ENCODE measurements around the gene CILP2. TPM values are rescaled to one million over a fixed set of nuclear protein-coding genes. Genes with fewer than 3 reads are reported as not detected.

The CILP2 gene
- total and polyA plus RNA-seq, 7 experiments from 2014 or later: 0.27 to 0.69 (median 0.49) TPM; not detected in 1

DNA sequence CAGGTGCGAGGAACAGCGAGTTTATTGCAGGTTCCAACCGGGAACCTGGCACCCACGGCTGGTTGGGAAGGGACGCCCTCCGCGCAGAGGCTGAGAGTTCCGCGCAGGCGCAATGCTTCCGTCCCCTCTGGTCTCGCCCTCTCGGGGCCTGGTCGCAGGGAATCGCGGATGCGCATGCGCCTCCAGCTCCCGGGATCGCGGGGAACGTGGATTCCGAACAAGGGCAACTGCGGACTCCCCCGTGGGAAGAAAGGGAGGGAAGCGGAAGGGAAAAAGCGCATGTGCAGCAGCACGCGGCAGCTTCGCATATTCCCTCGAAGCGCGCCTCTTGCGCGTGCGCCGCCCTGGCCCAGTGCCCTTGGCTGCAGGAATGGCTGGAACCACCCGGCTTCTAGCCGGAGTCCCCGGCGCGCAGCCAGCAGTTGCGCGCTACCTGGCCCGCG, 23.8 kb upstream of the CILP2 start:
- ATAC-seq (no peak), DNase-seq (no peak)
- Mint-ChIP-seq H3K27me3 (no peaks in the 10 kb centered on the region), H3K36me3 (peaks cover 0 to 14% (median 2%) of the 10 kb centered on the region in 5 donors), H3K27ac (peak overlapping the region in 2 of 9 donors; percentile 29 to 59), H3K9me3 (peaks cover 0 to 5% (median 0%) of the 10 kb centered on the region in 11 donors), H3K4me3 (peak overlapping the region in 9 of 10 donors; percentile 23 to 89 (median 59)), H3K4me1 (peaks cover 2 to 26% (median 13%) of the 10 kb centered on the region in 7 donors)
- H3K27ac ChIP-seq (ENCODE audit: low read depth, low read length): no peak overlapping the region
- ChIA-PET CTCF (no interaction called here), POLR2A (interaction anchor here (0.6 to 4.2 kb wide), 4 partner anchors 21 to 913 kb away, joined by 3 to 15 read pairs (median 4); partner anchors contain the start of gene GATAD2A)
- intact Hi-C loops (cut with micrococcal nuclease): no loop called here
- H3K4me3 ChIP-seq (ENCODE audit: low read length): no peak overlapping the region
- H3K4me1 ChIP-seq (ENCODE audit: control insufficient read depth in 2 of 2, insufficient read depth in 2 of 2, low read length in 2 of 2): peaks cover 9 to 14% of the 10 kb centered on the region in 2 donors
- no peaks in the 10 kb centered on the region for H3K9me3 ChIP-seq (ENCODE audit: control insufficient read depth in 2 of 3, low read length in 3 of 3)
- peaks cover 0 to 11% (median 0%) of the 10 kb centered on the region in 3 experiments for H3K36me3 ChIP-seq (ENCODE audit: control insufficient read depth in 2 of 3, insufficient read depth in 3 of 3, low read length in 3 of 3)
- H3K27me3 ChIP-seq (ENCODE audit: control insufficient read depth in 2 of 2, insufficient read depth in 2 of 2, low read length in 2 of 2): no peaks in the 10 kb centered on the region

DNA sequence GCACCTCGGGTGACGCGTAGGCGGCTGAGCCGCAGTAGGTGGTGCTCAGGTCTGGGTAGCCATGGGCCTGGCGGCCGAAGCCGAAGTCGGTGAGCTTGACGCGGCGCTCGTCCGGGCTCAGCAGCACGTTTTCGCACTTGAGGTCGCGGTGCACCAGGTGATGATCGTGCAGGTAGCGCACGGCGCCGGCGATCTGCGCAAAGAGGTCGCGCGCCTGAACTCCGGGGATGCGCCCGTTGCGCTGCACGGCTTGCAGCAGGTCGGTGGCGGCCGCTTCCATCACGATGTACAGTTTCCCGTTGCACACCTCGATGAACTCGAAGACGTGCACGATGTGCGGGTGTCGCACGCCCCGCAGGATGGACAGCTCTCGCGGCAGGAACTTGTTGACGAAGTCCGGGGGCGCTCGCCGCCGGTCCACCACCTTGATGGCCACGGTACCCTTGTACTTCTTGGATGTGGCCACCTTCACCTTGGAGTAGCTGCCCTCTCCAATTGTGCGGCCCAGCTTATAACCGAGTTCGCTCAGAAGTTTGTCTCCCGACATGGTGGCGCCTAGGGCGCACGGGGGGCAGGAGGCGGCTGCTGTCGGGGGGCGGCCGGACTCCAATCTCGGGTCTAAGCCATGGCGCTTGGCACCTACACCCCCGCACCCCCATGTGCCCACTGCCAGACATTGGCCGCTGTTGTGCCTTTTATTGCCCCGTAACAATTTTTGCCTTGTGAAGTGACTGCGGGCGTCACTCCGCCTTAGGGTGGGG, 23.0 kb upstream of the CILP2 start, which contains the start of gene TSSK6:
Gene TSSK6 (minus strand): TSS at position 668 of the 761 bp plus-strand sequence. CDS start 121 bp downstream, at position 547.
- ChIA-PET POLR2A (interaction anchor here (0.6 to 4.2 kb wide), 17 partner anchors 8 to 914 kb away, joined by 3 to 15 read pairs (median 5); partner anchors contain the start of genes ATP13A1, GATAD2A, LPAR2 and ZNF101), CTCF (interaction anchor here (0.6 kb wide), 1 partner anchor 275 kb away, joined by 3 read pairs; no protein-coding TSS in a partner anchor)
- Mint-ChIP-seq H3K4me3 (peak within 1 kb of the TSS; percentile 89 to 98 (median 95)), H3K27me3 (no peaks in the 10 kb centered on the region), H3K4me1 (peaks cover 11 to 33% (median 21%) of the 10 kb centered on the region in 7 donors), H3K36me3 (peaks cover 0 to 21% (median 3%) of the 10 kb centered on the region in 5 donors), H3K9me3 (peaks cover 0 to 5% (median 0%) of the 10 kb centered on the region in 11 donors), H3K27ac (peak within 1 kb of the TSS; percentile 89 to 98 (median 96))
- DNase-seq: no peak
- peak within 1 kb of the TSS; percentile 83 for H3K27ac ChIP-seq (ENCODE audit: low read depth, low read length)
- ATAC-seq: no peak
- H3K27me3 ChIP-seq (ENCODE audit: control insufficient read depth in 2 of 2, insufficient read depth in 2 of 2, low read length in 2 of 2): no peaks in the 10 kb centered on the region
- peaks cover 0 to 18% (median 0%) of the 10 kb centered on the region in 3 experiments for H3K36me3 ChIP-seq (ENCODE audit: control insufficient read depth in 2 of 3, insufficient read depth in 3 of 3, low read length in 3 of 3)
- intact Hi-C loops (cut with micrococcal nuclease): loop anchor here in 1 of 2 donors (5.0 kb wide), 2 partner anchors 217 to 1507 kb away; partner anchors contain the start of genes ZNF14 and ZNF430
- H3K9me3 ChIP-seq (ENCODE audit: control insufficient read depth in 2 of 3, low read length in 3 of 3): no peaks in the 10 kb centered on the region
- H3K4me3 ChIP-seq (ENCODE audit: low read length): peak within 1 kb of the TSS; percentile 96
- H3K4me1 ChIP-seq (ENCODE audit: control insufficient read depth in 2 of 2, insufficient read depth in 2 of 2, low read length in 2 of 2): peaks cover 13 to 14% of the 10 kb centered on the region in 2 donors

DNA sequence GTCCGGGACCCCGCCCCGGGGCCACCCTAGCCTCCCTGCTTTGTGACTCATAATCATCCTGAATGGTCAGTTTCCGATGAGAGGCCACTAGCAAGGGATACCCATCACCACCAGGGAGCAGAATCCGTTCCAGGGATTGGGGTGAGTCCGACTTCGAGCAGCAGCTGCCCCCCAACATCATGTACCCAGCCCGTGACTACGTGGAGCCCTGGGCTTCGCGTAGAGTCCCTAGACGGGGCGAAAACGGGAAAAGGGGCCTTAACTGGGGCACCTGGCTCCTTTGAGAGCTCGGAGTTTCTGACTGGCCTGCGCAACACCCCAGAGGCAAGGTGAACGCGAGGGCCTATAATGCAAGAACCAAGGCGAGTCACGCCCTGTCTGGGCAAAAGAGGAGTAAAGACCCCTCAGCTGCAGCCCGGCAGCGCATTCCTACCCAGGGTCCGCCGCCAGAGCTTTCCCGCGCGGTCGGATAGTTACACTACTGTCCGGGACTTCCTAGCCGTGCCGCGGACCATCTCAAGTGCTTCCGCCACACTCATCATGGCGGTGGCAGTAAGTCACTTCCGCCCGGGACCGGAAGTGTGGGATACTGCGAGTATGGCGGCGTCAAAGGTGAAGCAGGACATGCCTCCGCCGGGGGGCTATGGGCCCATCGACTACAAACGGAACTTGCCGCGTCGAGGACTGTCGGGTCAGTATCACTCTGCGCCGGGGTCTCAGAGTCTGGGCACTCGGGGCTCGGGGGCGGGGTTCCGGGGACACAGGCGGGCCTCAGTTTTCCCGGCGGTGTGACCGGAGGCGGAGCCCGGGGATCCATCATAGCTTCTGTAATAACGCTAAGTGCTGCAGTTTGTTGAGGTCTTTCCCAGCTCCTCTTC, 22.2 kb upstream of the CILP2 start, which contains the start of gene NDUFA13:
Gene NDUFA13 (plus strand): TSS at position 584 of the 878 bp plus-strand sequence. CDS start 14 bp downstream, at position 598.
- ATAC-seq (peak; percentile 96), DNase-seq (peak; percentile 88 to 98 (median 92))
- Histone ChIP-seq H3K36me3 (ENCODE audit: control insufficient read depth in 2 of 3, insufficient read depth in 3 of 3, low read length in 3 of 3) (peaks cover 0 to 25% (median 0%) of the 10 kb centered on the region in 3 experiments), H3K4me3 (ENCODE audit: low read length) (peak within 1 kb of the TSS; percentile 96), H3K27ac (ENCODE audit: low read depth, low read length) (peak within 1 kb of the TSS; percentile 83), H3K4me1 (ENCODE audit: control insufficient read depth in 2 of 2, insufficient read depth in 2 of 2, low read length in 2 of 2) (peaks cover 13 to 14% of the 10 kb centered on the region in 2 donors), H3K9me3 (ENCODE audit: control insufficient read depth in 2 of 3, low read length in 3 of 3) (no peaks in the 10 kb centered on the region), H3K27me3 (ENCODE audit: control insufficient read depth in 2 of 2, insufficient read depth in 2 of 2, low read length in 2 of 2) (no peaks in the 10 kb centered on the region)
- Mint-ChIP-seq H3K36me3 (peaks cover 0 to 25% (median 7%) of the 10 kb centered on the region in 5 donors), H3K9me3 (peaks cover 0 to 3% (median 0%) of the 10 kb centered on the region in 11 donors), H3K27ac (peak within 1 kb of the TSS; percentile 89 to 98 (median 96)), H3K4me3 (peak within 1 kb of the TSS; percentile 89 to 98 (median 95)), H3K4me1 (peaks cover 16 to 41% (median 26%) of the 10 kb centered on the region in 7 donors), H3K27me3 (no peaks in the 10 kb centered on the region)
- intact Hi-C loops (cut with micrococcal nuclease): loop anchor here (1.0 to 5.0 kb wide), 7 partner anchors 27 to 1506 kb away; partner anchors contain the start of genes BORCS8 (in 2 of the 2), MAU2 (in 2 of the 2), RFXANK (in 2 of the 2) and SUGP1 (in 2 of the 2)
- ChIA-PET POLR2A (interaction anchor here (0.6 to 4.2 kb wide), 19 partner anchors 8 to 503 kb away, joined by 3 to 15 read pairs (median 4); partner anchors contain the start of genes ATP13A1, GATAD2A, LPAR2 and ZNF101), CTCF (interaction anchor here (0.6 to 0.7 kb wide), 2 partner anchors 15 to 275 kb away, joined by 3 to 5 read pairs; no protein-coding TSS in a partner anchor)

DNA sequence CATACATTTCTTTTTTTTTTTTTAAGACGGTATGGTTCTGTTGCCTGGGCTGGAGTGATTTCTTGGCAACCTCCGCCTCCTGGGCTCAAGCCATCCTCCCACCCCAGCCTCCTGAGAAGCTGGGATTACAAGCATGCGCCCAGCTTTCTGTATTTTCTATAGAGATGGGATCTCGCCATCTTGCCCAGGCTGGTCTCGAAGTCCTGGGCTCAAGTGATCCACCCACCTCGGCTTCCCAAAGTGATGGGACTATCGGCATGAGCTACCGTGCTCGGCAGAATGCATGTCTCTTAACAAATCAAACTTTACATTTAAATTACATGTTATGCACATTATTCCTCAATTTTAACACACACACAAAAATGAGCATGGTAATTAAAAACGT, 20.8 kb upstream of the CILP2 start:
- CTCF ChIA-PET: interaction anchor here (1.1 kb wide), 1 partner anchor 15 kb away, joined by 3 read pairs; no protein-coding TSS in a partner anchor
- H3K4me3 ChIP-seq (ENCODE audit: low read length): no peak overlapping the region
- no peaks in the 10 kb centered on the region for H3K27me3 ChIP-seq (ENCODE audit: control insufficient read depth in 2 of 2, insufficient read depth in 2 of 2, low read length in 2 of 2)
- Mint-ChIP-seq H3K36me3 (peaks cover 0 to 27% (median 10%) of the 10 kb centered on the region in 5 donors), H3K27me3 (no peaks in the 10 kb centered on the region), H3K9me3 (peaks cover 0 to 2% (median 0%) of the 10 kb centered on the region in 11 donors), H3K27ac (peak overlapping the region in 4 of 9 donors; percentile 89 to 97 (median 96)), H3K4me1 (peaks cover 18 to 45% (median 29%) of the 10 kb centered on the region in 7 donors), H3K4me3 (peak overlapping the region; percentile 89 to 98 (median 95))
- H3K9me3 ChIP-seq (ENCODE audit: control insufficient read depth in 2 of 3, low read length in 3 of 3): no peaks in the 10 kb centered on the region
- H3K36me3 ChIP-seq (ENCODE audit: control insufficient read depth in 2 of 3, insufficient read depth in 3 of 3, low read length in 3 of 3): peaks cover 0 to 25% (median 0%) of the 10 kb centered on the region in 3 experiments
- peaks cover 13 to 14% of the 10 kb centered on the region in 2 donors for H3K4me1 ChIP-seq (ENCODE audit: control insufficient read depth in 2 of 2, insufficient read depth in 2 of 2, low read length in 2 of 2)
- ATAC-seq (no peak), DNase-seq (no peak)
- intact Hi-C loops (cut with micrococcal nuclease): loop anchor here in 1 of 2 donors (5.0 kb wide), 2 partner anchors 215 to 1505 kb away; partner anchors contain the start of genes ZNF14 and ZNF430
- peak overlapping the region; percentile 83 for H3K27ac ChIP-seq (ENCODE audit: low read depth, low read length)
- POLR2A ChIA-PET: interaction anchor here (1.0 to 1.1 kb wide), 2 partner anchors 9 to 96 kb away, joined by 3 read pairs; no protein-coding TSS in a partner anchor

DNA sequence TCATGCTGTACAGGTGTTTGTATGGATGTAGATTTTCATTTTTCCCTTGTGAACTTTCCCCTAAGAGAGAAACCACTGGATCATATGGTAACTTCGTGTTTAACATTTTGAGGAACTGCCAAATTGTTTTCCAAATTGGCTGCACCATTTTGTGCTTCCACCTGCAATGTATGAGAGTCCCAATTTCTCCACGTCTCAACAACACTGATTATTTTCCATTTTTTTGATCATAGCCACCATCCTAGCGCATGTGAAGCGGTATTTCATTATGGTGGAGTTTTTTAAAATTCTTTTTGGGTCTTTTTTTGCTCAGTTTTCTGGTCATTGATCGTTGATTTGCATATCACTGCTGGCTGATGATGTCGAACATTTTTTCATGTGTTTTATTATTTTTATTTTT, 17.1 kb upstream of the CILP2 start:
- H3K27me3 ChIP-seq (ENCODE audit: control insufficient read depth in 2 of 2, insufficient read depth in 2 of 2, low read length in 2 of 2): no peaks in the 10 kb centered on the region
- H3K9me3 ChIP-seq (ENCODE audit: control insufficient read depth in 2 of 3, low read length in 3 of 3): no peaks in the 10 kb centered on the region
- peaks cover 0 to 37% (median 0%) of the 10 kb centered on the region in 3 experiments for H3K36me3 ChIP-seq (ENCODE audit: control insufficient read depth in 2 of 3, insufficient read depth in 3 of 3, low read length in 3 of 3)
- ChIA-PET POLR2A (no interaction called here), CTCF (no interaction called here)
- H3K4me3 ChIP-seq (ENCODE audit: low read length): no peak overlapping the region
- H3K27ac ChIP-seq (ENCODE audit: low read depth, low read length): no peak overlapping the region
- Mint-ChIP-seq H3K27ac (peak overlapping the region in 1 of 9 donors; percentile 20), H3K4me3 (peak overlapping the region in 4 of 10 donors; percentile 6 to 27 (median 15)), H3K36me3 (peaks cover 0 to 25% (median 14%) of the 10 kb centered on the region in 5 donors), H3K4me1 (peaks cover 18 to 49% (median 32%) of the 10 kb centered on the region in 7 donors), H3K9me3 (peaks cover 0 to 2% (median 0%) of the 10 kb centered on the region in 11 donors), H3K27me3 (no peaks in the 10 kb centered on the region)
- intact Hi-C loops (cut with micrococcal nuclease): no loop called here
- ATAC-seq (no peak), DNase-seq (no peak)
- peaks cover 9 to 13% of the 10 kb centered on the region in 2 donors for H3K4me1 ChIP-seq (ENCODE audit: control insufficient read depth in 2 of 2, insufficient read depth in 2 of 2, low read length in 2 of 2)

Data from naive thymus-derived CD4-positive, alpha-beta T cell (primary cell).